Activated T-cell treated with anti-CD3 and anti-CD28 coated beads, Interleukin-2, amount 50 U/mL, for 4 hours (primary cell): ENCODE data around the gene CALN1. TPM values are rescaled to one million over a fixed set of nuclear protein-coding genes. Genes with fewer than 3 reads are reported as not detected.
"Not testable (repeated sequence)": the region's sequence is repeated elsewhere in the genome, so short reads cannot be mapped to it uniquely, and the experiment has no call there.

ENCODE experiments used
- ATAC-seq, 2 donors: fragments of 200-7000 bp; cut with Tn5 transposase; one replicate each; pipeline ENCODE4 v1.10.0; 2021
- DNase-seq: peaks from one replicate; pipeline ENCODE4 v3.0.0-alpha.2; 2020
- H3K27me3 Mint-ChIP-seq: one replicate; pipeline ENCODE4 v1.8.0; 2021; ENCODE audit warnings: low read depth, mixed read lengths
- H3K36me3 Mint-ChIP-seq: one replicate; pipeline ENCODE4 v1.8.0; 2022; ENCODE audit warnings: mixed read lengths; ENCODE audit not compliant: insufficient read depth
- H3K4me1 Mint-ChIP-seq: one replicate; pipeline ENCODE4 v1.8.0; 2021; ENCODE audit warnings: low read depth, mixed read lengths
- H3K4me3 Mint-ChIP-seq: one replicate; pipeline ENCODE4 v1.8.0; 2021; ENCODE audit warnings: mild to moderate bottlenecking, moderate library complexity, mixed read lengths
- H3K9me3 Mint-ChIP-seq: one replicate; pipeline ENCODE4 v1.8.0; 2021; ENCODE audit warnings: mixed read lengths
- total RNA-seq, 3 donors: library from RNA; stranded (reverse); gene quantifications; one replicate each; pipeline ENCODE4 v1.2.1, GENCODE V29; 2021

The CALN1 gene
- total RNA-seq, 3 donors from 2014 or later: 0.03 to 0.30 (median 0.10) TPM

DNA sequence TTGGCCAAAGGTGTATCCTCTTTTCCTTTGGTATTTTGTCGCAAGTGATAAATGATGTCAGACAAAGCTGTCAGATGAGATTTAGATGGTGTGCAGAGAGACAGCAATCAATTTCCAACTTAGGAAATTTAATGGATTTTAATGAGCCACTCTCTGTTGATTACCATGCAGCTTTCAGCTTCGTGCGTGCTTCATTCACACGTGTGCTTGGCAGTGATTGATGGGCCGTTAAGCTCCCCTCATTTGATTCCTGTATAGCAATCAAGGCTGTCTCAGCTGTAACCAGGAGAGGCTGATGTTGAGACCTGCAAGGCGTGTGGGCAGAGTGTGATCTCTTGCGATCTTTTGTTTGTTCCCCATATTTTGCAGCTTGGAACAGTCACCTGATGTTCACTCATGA, 439.6 kb downstream of the CALN1 start:
- Mint-ChIP-seq H3K36me3 (no peaks in the 10 kb centered on the region), H3K9me3 (no peaks in the 10 kb centered on the region), H3K4me3 (no peak overlapping the region), H3K4me1 (no peaks in the 10 kb centered on the region), H3K27me3 (no peaks in the 10 kb centered on the region)
- DNase-seq: no peak
- no peak for ATAC-seq

DNA sequence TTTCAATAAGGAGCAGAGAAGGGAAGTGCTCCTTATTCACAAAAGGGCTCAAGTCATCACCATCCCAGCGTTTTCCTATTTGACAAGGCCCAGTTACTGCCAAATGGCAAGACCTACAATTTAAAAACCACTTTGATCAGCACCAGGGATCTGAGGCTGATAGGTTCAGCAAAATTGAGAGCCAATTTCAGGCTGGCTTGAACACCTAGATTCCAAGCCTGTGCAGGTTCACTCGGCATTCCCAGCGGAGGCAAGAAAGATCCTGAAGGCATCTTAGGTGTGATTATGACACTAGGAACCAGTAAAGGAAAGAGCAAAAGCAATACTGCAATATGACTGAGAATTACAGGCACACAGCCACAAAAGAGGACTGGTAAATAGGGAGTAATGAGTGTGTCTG, 441.4 kb downstream of the CALN1 start:
- no peaks in the 10 kb centered on the region for H3K36me3 Mint-ChIP-seq

DNA sequence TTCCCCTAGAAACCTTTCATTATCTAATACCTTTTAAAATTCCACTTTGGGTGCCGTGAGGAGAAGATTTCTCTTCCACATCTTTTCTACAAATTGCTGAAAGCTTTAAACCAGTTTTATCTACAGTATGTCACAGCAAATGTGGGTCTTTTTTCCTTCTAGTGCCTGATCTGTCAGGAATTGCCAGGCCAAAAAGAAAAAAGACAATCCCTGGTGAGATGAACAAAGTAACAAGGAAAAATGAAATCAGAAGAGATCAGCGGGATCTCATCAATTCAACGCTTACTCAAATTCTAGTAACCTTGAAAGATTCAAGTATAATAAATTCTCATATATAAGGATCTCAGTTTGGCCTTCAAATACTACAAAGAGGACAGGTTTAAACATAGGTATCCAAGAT, 449.5 kb downstream of the CALN1 start:
- H3K9me3 Mint-ChIP-seq: peaks cover 3% of the 10 kb centered on the region
- no peak for DNase-seq
- no peak for ATAC-seq
- no peak overlapping the region for H3K4me3 Mint-ChIP-seq
- H3K36me3 Mint-ChIP-seq: no peaks in the 10 kb centered on the region
- H3K4me1 Mint-ChIP-seq: no peaks in the 10 kb centered on the region
- H3K27me3 Mint-ChIP-seq: no peaks in the 10 kb centered on the region

More for the DNA sequence above, 441.4 kb downstream of the CALN1 start:
- Mint-ChIP-seq H3K4me3 (no peak overlapping the region), H3K27me3 (no peaks in the 10 kb centered on the region), H3K4me1 (no peaks in the 10 kb centered on the region), H3K9me3 (no peaks in the 10 kb centered on the region)
- DNase-seq: no peak
- no peak for ATAC-seq

DNA sequence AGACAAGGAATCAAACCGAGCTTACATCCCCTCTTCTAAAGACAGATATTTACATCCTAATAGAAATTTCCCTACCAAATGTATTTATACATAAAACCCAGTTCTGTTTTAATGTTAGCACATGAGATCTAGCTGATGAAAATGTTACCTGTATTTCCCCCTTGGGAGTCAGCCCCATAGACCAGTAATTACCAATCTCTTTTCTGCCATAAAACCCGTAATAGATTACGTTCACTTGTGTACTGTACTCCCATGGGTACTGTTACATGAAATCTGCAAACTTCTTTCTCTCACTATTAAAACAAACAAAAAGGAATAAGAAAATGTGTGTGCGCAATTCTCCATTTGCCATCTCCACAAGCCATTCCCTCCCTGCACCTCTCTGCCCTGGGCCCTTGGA, 450.9 kb downstream of the CALN1 start:
- Mint-ChIP-seq H3K4me1 (no peaks in the 10 kb centered on the region), H3K9me3 (peaks cover 3% of the 10 kb centered on the region), H3K4me3 (no peak overlapping the region), H3K36me3 (no peaks in the 10 kb centered on the region), H3K27me3 (no peaks in the 10 kb centered on the region)
- DNase-seq (no peak), ATAC-seq (no peak)

DNA sequence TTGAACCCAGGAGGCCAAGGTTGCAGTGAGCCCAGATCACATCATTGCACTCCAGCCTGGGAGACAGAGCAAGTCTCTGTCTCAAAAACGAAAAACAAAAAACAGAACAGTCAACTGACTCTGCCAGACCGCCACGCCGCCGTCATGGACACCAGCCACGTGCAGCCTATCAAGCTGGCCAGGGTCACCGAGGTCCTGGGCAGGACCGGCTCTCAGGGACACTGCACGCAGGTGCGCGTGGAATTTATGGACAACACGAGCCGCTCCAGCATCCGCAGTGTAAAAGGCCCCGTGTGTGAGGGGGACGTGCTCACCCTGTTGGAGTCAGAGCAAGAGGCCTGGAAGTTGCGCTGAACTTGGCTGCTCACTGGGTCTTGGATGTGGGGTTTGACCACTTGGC, 470.0 kb downstream of the CALN1 start:
- H3K4me3 Mint-ChIP-seq: no peak overlapping the region
- ATAC-seq (no peak), DNase-seq (no peak)
- H3K36me3 Mint-ChIP-seq: no peaks in the 10 kb centered on the region
- no peaks in the 10 kb centered on the region for H3K27me3 Mint-ChIP-seq
- H3K4me1 Mint-ChIP-seq: no peaks in the 10 kb centered on the region
- H3K9me3 Mint-ChIP-seq: peaks cover 5% of the 10 kb centered on the region

DNA sequence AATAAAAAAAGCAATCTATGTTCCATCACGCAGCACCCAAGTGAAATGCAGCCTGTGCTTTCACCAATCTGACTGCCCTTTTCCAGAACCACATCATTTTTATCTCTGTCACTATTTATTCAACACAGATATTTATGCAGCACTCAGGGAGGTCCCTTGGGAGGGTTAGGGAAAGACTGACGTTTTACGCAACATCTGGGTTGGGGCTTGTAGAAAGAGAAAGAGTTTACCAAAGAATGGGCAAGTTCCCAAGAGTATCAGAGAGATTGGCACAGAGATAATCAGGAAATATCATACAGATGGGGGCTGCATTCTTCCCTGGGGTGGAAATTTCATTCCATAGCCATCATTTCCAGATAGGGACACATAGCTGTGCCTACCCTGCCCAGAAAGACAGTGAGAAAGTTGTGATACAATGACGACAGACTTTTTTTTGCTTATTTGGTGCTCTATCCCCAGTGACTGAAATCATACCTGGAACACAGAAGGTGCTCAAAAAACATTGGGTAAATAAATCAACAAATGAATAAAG, 474.2 kb downstream of the CALN1 start:
- DNase-seq (no peak), ATAC-seq (no peak)
- Mint-ChIP-seq H3K27me3 (no peaks in the 10 kb centered on the region), H3K4me3 (no peak overlapping the region), H3K4me1 (no peaks in the 10 kb centered on the region), H3K9me3 (peaks cover 17% of the 10 kb centered on the region), H3K36me3 (no peaks in the 10 kb centered on the region)

DNA sequence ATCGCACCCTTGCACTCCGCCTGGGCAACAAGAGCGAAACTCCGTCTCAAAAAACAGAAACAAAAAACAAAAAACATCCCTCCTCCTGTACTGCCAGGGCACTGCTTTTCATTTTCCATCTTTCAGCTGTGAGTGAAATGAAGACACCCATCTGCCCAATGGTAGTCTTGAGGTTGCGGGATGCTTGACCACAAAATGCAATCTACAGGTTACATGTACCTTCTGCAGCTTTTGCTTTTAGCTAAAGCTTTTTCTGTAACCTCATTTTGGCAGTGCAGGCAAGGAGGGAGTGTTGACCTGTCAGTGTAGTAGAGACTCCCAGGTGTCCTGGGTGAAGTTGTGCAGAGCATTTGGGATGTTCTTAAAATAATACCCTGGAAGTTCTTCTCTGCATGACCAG, 476.5 kb downstream of the CALN1 start:
- ATAC-seq: no peak
- Mint-ChIP-seq H3K27me3 (no peaks in the 10 kb centered on the region), H3K4me1 (no peaks in the 10 kb centered on the region), H3K4me3 (no peak overlapping the region), H3K36me3 (no peaks in the 10 kb centered on the region), H3K9me3 (peaks cover 13% of the 10 kb centered on the region)
- DNase-seq: no peak

DNA sequence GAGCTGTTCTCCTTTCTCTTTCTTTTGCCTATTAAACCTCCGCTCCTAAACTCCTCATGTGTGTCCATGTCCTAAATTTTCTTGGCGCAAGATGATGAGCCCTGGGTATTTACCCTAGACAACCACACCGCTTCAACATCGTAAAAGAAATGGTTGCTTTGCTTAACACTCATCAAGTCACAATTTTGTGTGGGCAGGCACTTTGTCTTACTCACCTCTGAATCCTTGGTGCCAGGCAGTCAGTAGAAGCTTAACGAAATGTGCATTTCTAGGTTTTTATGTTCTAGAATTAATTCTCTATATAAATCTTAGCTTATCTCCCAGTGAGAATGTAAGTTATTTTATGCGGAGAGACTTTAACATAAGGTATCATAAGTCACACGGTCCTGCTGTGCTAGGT, 478.7 kb downstream of the CALN1 start:
- Mint-ChIP-seq H3K27me3 (no peaks in the 10 kb centered on the region), H3K9me3 (peaks cover 20% of the 10 kb centered on the region), H3K4me1 (no peaks in the 10 kb centered on the region), H3K36me3 (no peaks in the 10 kb centered on the region), H3K4me3 (no peak overlapping the region)
- DNase-seq (no peak), ATAC-seq (no peak)

DNA sequence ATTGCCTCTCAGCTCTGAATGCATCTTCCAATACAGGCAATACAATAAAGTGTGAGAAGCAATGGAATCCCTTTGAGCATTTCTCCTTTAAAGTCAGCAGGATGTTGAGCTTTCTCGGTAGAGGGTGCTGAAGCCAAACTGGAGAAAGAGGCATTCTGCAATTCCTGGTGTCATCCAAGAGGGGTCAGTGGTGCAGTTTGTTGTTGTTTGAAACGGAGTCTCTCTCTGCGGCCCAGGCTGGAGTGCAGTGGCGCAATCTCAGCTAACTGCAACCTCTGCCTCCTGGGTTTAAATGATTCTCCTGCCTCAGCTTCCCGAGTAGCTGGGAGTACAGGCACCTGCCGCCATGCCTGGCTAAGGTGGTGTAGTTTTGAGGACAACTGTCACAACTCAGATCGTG, 486.5 kb downstream of the CALN1 start:
- H3K4me3 Mint-ChIP-seq: no peak overlapping the region
- H3K4me1 Mint-ChIP-seq: no peaks in the 10 kb centered on the region

DNA sequence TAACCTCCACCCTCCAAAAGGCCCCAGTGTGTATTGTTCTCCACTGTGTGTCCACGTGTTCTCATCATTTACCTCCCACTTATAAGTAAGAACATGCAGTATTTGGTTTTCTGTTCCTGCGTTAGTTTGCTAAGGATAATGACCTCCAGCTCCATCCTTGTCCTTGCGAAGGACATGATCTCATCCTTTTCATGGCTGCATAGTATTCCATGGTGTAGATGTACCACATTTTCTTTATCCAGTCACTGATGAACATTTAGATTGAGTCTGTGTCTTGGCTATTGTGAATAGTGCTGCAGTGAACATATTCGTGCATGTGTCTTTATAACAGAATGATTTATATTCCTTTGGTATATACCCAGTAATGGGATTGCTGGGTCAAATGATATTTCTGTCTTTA, 497.9 kb downstream of the CALN1 start:
- not testable (repeated sequence) for H3K36me3 Mint-ChIP-seq, H3K4me3 Mint-ChIP-seq, H3K27me3 Mint-ChIP-seq, ATAC-seq, DNase-seq, H3K4me1 Mint-ChIP-seq
- peaks cover 23% of the 10 kb centered on the region for H3K9me3 Mint-ChIP-seq

More for the DNA sequence above, 486.5 kb downstream of the CALN1 start:
- Mint-ChIP-seq H3K36me3 (no peaks in the 10 kb centered on the region), H3K9me3 (peaks cover 35% of the 10 kb centered on the region), H3K27me3 (no peaks in the 10 kb centered on the region)
- ATAC-seq: no peak
- DNase-seq: no peak

DNA sequence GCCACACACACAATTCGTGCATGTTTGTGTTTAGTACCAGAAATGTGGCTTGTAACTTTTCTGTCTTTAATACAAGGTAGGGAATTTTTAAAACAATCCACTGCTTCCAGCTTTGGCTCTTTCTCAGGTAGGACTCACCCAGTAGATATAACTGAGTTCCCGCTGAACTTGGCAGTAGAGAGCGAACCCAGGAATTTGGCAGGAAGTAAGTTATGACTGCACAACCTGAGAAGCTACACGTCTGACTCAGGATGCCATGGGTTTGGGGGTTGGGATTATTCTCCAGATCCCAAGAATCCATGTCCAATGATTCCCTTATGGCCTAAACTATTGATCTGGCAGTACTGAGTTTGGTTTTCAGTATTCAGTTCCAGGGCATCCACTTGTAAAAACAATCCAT, 499.7 kb downstream of the CALN1 start:
- H3K4me1 Mint-ChIP-seq: no peaks in the 10 kb centered on the region
- ATAC-seq: no peak
- no peak overlapping the region for H3K4me3 Mint-ChIP-seq
- no peaks in the 10 kb centered on the region for H3K36me3 Mint-ChIP-seq
- H3K9me3 Mint-ChIP-seq: peaks cover 23% of the 10 kb centered on the region
- H3K27me3 Mint-ChIP-seq: no peaks in the 10 kb centered on the region
- no peak for DNase-seq

DNA sequence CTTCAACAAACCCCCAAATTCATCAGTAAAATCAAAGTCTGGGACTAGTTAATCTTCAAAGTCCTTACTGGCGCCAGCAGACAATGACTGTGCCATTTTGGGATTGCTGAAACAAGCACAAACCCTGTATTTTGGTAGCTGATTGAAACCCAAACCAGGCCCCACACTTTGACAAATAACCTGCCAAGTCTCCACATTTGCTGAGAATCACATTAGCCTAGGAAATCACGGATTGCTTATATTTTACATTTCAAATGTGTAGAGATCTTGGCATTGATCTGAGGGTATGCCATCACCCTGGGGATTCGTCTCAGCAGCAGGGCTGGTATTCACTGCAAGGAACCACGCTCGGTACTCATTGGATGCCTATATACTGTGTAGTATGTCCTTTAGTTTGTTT, 501.1 kb downstream of the CALN1 start:
- no peak for DNase-seq
- Mint-ChIP-seq H3K4me3 (no peak overlapping the region), H3K27me3 (no peaks in the 10 kb centered on the region), H3K9me3 (peaks cover 19% of the 10 kb centered on the region), H3K36me3 (no peaks in the 10 kb centered on the region), H3K4me1 (no peaks in the 10 kb centered on the region)
- no peak for ATAC-seq

DNA sequence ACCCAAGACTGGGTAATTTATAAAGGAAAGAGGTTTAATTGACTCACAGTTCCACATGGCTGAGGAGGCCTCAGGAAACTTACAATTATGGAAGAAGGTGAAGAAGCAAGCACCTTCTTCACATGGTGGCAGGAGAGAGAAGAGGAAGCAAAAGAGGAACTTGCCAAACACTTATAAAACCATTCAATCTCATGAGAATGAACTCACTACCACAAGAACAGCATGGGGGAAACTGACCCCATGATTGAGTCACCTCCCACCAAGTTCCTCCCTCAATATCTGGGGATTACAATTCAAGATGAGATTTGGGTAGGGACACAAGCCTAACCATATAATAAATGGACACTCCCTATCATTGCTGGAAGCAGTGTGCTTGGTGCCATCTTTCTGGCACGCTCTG, 506.3 kb downstream of the CALN1 start:
- Mint-ChIP-seq H3K9me3 (peaks cover 27% of the 10 kb centered on the region), H3K4me3 (no peak overlapping the region), H3K4me1 (no peaks in the 10 kb centered on the region), H3K36me3 (no peaks in the 10 kb centered on the region), H3K27me3 (no peaks in the 10 kb centered on the region)
- ATAC-seq (no peak), DNase-seq (no peak)

DNA sequence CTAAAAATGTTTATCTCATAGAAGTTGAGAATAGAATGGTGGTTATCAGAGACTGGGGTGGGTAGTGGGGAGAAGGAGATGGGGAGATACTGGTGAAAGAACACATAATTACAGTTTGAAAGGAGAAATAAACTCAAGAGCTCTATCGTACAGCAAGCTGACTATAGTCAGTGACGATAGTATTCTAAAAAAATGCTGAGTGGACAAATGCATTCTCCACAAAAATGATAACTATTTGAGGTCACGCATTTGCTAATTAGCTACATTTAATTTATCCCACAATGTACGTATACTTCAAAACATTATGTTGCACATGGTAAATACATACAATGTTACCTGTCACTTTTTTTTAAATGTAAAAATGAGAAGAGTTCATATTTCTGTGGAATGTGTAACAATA, 507.7 kb downstream of the CALN1 start:
- no peaks in the 10 kb centered on the region for H3K36me3 Mint-ChIP-seq
- no peaks in the 10 kb centered on the region for H3K4me1 Mint-ChIP-seq
- no peak overlapping the region for H3K4me3 Mint-ChIP-seq
- H3K9me3 Mint-ChIP-seq: peaks cover 23% of the 10 kb centered on the region
- ATAC-seq (no peak), DNase-seq (no peak)
- H3K27me3 Mint-ChIP-seq: no peaks in the 10 kb centered on the region

DNA sequence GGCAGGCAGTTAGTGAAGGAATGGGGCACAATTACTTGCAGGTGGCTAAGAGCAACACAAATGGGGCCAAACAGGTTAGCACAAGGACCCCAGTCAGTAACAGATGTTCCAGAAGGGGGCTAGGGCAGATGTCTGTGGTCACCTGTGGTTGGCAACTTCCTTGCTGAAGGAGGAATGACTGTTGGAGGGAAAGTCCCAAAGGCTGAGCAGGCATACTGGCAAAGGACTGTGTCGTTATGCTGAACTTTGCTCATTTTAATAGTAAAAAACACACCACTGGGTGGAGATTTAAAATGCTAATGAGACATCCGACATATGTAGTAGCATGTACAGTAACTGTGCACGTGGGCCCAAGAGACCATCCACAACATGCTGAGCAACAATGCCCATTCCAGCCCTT, 511.6 kb downstream of the CALN1 start:
- H3K36me3 Mint-ChIP-seq: no peaks in the 10 kb centered on the region
- H3K4me1 Mint-ChIP-seq: no peaks in the 10 kb centered on the region
- DNase-seq (no peak), ATAC-seq (no peak)
- H3K27me3 Mint-ChIP-seq: no peaks in the 10 kb centered on the region
- H3K4me3 Mint-ChIP-seq: no peak overlapping the region
- peaks cover 21% of the 10 kb centered on the region for H3K9me3 Mint-ChIP-seq

DNA sequence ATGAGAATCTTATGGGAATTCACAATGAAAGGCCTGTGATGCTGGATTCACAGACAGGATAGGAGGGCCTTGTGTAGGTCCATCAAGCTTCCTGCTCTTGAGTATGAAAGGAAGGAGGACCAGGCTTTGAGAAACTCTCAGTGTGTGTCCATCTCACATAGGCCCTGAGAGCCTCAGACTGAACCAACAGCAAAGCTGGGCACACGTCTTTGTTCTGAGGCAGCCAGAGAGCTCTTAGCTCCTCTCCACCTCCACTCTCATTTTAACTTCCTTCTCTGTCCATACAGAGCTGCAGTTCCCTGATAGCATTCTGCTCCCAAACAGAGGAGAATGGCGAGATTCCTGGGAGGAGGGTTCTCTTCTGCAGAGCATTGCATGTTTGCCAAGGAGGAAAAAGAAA, 515.6 kb downstream of the CALN1 start:
- Mint-ChIP-seq H3K9me3 (peaks cover 3% of the 10 kb centered on the region), H3K27me3 (no peaks in the 10 kb centered on the region), H3K4me3 (no peak overlapping the region), H3K4me1 (no peaks in the 10 kb centered on the region), H3K36me3 (no peaks in the 10 kb centered on the region)
- ATAC-seq: no peak
- no peak for DNase-seq
